Heart left ventricle (tissue), 13 donors: ENCODE measurements around the gene TOX2.

ENCODE experiments used
- POLR2A ChIP-seq, 2 donors: fragments of 450-650 bp; IDR thresholded peaks; one replicate each; pipeline ENCODE4 v1.6.1; 2017; ENCODE audit warnings: antibody characterized with exemption in 2 of 2, mild to moderate bottlenecking in 2 of 2, moderate library complexity in 2 of 2
- TF ChIP-seq, protein P1 (sequence below), 12 donors: fragments of 200-600 bp; sonication (generic) in 4 of 12; IDR thresholded peaks; one replicate each; pipeline versions ENCODE4 v1.5.0 to v1.8.0; 2018 to 2022; ENCODE audit warnings: antibody characterized with exemption in 12 of 12, mild to moderate bottlenecking in 5 of 12
- donor health status: ischemic (EF 13 %, LVEDD 7.1; RV severe dilation, severe dysfunction).
- donor health status: DM: no; HTN: yes; CAD: no.
- donor health status: DM: no; HTN: no; CAD: no.
- donor health status: ischemic (EF 25% LVEDD 6.9; RV normal size, moderate dysfunction).
- donor health status: ischemic (EF 25% LVEDD 5.7; RV mildly dilated, moderate dysfunction).
- donor health status: ischemic (EF 35%, LVEDD 5.7; RV mildly dilated, moderate dysfunction).
- donor health status: nonischemic (EF 11% LVEDD 7.7; RV severe dilation, severe dysfunction).
- donor health status: DM: yes; HTN: yes; CAD: no.
- donor health status: PGD.
- donor health status: ischemic (EF 29% LVEDD 5.4; RV normal size, mild dysfunction).
- donor health status: nonischemic (EF 23%, LVEDD 6.1; RV moderate dilation, normal function).

- TF ChIP-seq POLR2A (IDR thresholded peaks at IDR 0.05) = no peak
- TF ChIP-seq, protein P1, sequence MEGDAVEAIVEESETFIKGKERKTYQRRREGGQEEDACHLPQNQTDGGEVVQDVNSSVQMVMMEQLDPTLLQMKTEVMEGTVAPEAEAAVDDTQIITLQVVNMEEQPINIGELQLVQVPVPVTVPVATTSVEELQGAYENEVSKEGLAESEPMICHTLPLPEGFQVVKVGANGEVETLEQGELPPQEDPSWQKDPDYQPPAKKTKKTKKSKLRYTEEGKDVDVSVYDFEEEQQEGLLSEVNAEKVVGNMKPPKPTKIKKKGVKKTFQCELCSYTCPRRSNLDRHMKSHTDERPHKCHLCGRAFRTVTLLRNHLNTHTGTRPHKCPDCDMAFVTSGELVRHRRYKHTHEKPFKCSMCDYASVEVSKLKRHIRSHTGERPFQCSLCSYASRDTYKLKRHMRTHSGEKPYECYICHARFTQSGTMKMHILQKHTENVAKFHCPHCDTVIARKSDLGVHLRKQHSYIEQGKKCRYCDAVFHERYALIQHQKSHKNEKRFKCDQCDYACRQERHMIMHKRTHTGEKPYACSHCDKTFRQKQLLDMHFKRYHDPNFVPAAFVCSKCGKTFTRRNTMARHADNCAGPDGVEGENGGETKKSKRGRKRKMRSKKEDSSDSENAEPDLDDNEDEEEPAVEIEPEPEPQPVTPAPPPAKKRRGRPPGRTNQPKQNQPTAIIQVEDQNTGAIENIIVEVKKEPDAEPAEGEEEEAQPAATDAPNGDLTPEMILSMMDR (IDR thresholded peaks at IDR 0.05) = no peak
These were observed 71.1 kb downstream of the TOX2 start for GRCh38 chr20:43985608-43986316.
